Activated naive CD8-positive, alpha-beta T cell (primary cell): ENCODE results near the gene NUP62.
"Not testable (repeated sequence)": the region's sequence is repeated elsewhere in the genome, so short reads cannot be mapped to it uniquely, and the experiment has no call there.

ENCODE experiments used
- H3K27ac Mint-ChIP-seq: one replicate; pipeline ENCODE4 v1.8.0; 2021; ENCODE audit warnings: mixed read lengths
- H3K27me3 Mint-ChIP-seq: one replicate; pipeline ENCODE4 v1.8.0; 2021; ENCODE audit warnings: mixed read lengths
- H3K36me3 Mint-ChIP-seq: one replicate; pipeline ENCODE4 v1.8.0; 2021; ENCODE audit warnings: mixed read lengths
- H3K4me1 Mint-ChIP-seq: one replicate; pipeline ENCODE4 v1.8.0; 2021; ENCODE audit warnings: low read depth, mixed read lengths
- H3K4me3 Mint-ChIP-seq: one replicate; pipeline ENCODE4 v1.8.0; 2021; ENCODE audit warnings: mild to moderate bottlenecking, mixed read lengths
- H3K9me3 Mint-ChIP-seq: one replicate; pipeline ENCODE4 v1.8.0; 2021; ENCODE audit warnings: low read depth, mixed read lengths

The NUP62 gene

GRCh38 chr19:49957262-49957915, 28.1 kb upstream of the NUP62 start:
- no peak overlapping the region for H3K4me3 Mint-ChIP-seq
- H3K9me3 Mint-ChIP-seq: no peaks in the 10 kb centered on the region
- H3K27me3 Mint-ChIP-seq: peaks cover 14% of the 10 kb centered on the region
- no peak overlapping the region for H3K27ac Mint-ChIP-seq
- no peaks in the 10 kb centered on the region for H3K36me3 Mint-ChIP-seq
- no peaks in the 10 kb centered on the region for H3K4me1 Mint-ChIP-seq

DNA sequence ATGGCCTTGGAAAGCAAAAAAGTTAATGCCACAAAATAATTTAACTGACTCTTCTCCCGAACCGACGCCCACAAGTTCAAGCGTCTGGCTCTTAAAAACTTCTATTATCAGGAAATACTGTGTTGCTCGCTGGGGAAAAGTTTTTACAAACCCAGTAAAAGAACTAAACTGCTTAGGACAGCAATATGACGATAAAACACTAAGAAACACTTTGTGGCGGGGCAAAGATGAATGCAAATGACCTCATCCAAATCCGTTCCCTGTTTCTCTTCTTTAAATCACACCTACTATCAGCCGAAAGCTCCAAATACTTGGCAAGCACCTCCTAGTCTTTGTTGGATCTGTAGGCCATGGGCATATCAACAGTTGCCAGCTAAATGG, 26.8 kb upstream of the NUP62 start:
- H3K36me3 Mint-ChIP-seq: no peaks in the 10 kb centered on the region

GRCh38 chr19:49954933-49955332, 25.6 kb upstream of the NUP62 start:
- no peaks in the 10 kb centered on the region for H3K4me1 Mint-ChIP-seq
- H3K9me3 Mint-ChIP-seq: no peaks in the 10 kb centered on the region
- peaks cover 14% of the 10 kb centered on the region for H3K27me3 Mint-ChIP-seq
- H3K4me3 Mint-ChIP-seq: no peak overlapping the region
- H3K27ac Mint-ChIP-seq: no peak overlapping the region
- H3K36me3 Mint-ChIP-seq: no peaks in the 10 kb centered on the region

More for the DNA sequence above, 26.8 kb upstream of the NUP62 start:
- H3K9me3 Mint-ChIP-seq: no peaks in the 10 kb centered on the region
- H3K27ac Mint-ChIP-seq: no peak overlapping the region
- no peak overlapping the region for H3K4me3 Mint-ChIP-seq
- H3K4me1 Mint-ChIP-seq: no peaks in the 10 kb centered on the region
- peaks cover 14% of the 10 kb centered on the region for H3K27me3 Mint-ChIP-seq

GRCh38 chr19:49954092-49954829, 25.0 kb upstream of the NUP62 start:
- H3K4me3 Mint-ChIP-seq: no peak overlapping the region
- H3K4me1 Mint-ChIP-seq: no peaks in the 10 kb centered on the region
- peaks cover 14% of the 10 kb centered on the region for H3K27me3 Mint-ChIP-seq

DNA sequence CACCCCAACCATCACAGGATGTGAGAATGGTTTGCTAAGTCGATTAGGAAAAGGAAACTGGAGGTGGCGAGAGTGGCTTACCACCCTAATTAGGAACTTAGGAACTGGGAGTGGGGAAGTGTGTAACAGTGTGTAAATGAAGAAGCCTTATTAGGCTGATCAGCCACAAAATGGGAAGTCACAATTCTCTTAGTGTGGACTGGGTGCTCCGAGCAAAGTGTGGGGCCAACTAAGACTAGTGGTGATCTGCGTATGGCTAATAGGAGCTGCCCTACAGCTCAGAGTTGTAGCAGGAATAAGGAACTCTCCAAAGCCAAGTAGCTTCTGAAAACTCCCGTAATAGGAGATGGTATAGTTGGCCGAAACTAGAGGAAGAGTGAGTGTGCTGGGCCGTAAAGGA, 24.1 kb upstream of the NUP62 start:
- Mint-ChIP-seq H3K9me3 (no peaks in the 10 kb centered on the region), H3K27me3 (peaks cover 14% of the 10 kb centered on the region), H3K4me3 (no peak overlapping the region), H3K4me1 (no peaks in the 10 kb centered on the region), H3K27ac (no peak overlapping the region), H3K36me3 (no peaks in the 10 kb centered on the region)

More at GRCh38 chr19:49954092-49954829, 25.0 kb upstream of the NUP62 start:
- no peaks in the 10 kb centered on the region for H3K36me3 Mint-ChIP-seq
- no peak overlapping the region for H3K27ac Mint-ChIP-seq
- no peaks in the 10 kb centered on the region for H3K9me3 Mint-ChIP-seq

DNA sequence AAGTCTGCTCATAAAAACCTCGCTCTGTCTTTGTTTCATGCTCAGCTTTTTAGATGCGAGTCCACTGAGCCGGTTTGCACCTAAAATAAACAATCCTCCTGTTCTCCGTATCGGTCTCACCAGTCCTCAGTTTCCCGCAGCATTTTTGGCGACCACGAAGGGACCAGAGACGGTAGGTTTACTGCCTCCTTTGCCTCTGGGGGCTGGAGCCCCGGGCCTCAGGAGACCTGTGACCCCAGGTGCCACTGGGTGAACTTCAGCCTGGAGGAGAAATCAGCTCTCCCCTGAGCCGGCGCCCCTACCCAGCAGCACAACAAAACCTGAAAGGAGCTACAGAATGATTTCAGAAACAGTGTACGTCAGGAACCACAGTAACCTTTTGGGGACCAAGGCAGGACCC, 23.6 kb upstream of the NUP62 start:
- Mint-ChIP-seq H3K27ac (no peak overlapping the region), H3K27me3 (peaks cover 14% of the 10 kb centered on the region), H3K4me3 (no peak overlapping the region), H3K36me3 (no peaks in the 10 kb centered on the region), H3K9me3 (no peaks in the 10 kb centered on the region), H3K4me1 (no peaks in the 10 kb centered on the region)

DNA sequence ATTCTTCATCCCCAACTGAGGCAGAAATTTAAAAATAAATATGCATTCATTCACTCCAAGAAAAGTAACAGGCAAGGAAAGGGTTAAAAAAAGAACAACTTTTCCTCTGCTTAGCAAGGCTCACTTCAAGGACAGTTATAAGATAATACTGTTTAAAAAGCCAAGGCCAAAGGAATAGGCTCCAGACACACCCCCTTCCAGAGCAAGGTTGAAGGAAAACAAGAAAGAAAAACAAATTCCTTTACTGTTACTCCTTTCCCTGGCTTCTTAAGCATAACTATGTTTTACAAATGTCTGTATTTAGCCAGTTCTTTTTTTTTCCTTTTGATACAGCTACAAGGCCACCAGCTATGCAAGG, 23.2 kb upstream of the NUP62 start:
- Mint-ChIP-seq H3K4me1 (no peaks in the 10 kb centered on the region), H3K36me3 (no peaks in the 10 kb centered on the region), H3K4me3 (no peak overlapping the region), H3K9me3 (no peaks in the 10 kb centered on the region), H3K27me3 (peaks cover 14% of the 10 kb centered on the region), H3K27ac (no peak overlapping the region)

DNA sequence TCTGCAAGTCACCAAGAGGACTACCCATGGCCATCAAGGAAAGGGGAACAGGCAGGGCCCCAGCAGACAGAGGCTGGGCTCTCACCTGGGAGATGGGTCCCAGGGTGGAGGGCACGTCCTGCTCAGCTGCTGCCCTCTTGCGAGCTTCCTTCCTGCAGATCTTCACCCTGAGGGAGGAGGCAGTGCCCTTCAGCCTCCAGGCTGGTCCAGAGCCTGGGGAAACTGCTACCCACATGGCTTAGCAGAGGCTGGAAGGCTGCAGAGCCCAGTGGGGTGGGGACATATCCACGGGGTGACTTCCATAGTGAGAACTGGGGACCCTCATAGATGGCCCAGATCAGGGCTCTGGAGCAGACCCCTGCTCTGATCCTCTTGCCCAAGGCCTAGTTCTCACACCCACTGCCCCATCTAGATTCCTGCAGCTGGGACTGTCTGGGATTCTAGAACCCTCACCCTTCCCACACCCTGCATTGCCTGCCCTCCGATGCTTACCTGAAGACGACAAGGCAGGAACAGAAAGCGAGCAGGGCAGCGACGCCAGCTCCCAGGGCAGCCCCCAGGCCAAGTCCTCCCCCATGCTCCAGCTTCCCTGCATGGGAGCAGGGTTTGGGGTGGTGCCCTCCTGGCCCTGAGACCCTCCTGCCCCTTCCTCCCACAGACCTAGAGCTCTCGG, 22.6 kb upstream of the NUP62 start:
- Mint-ChIP-seq H3K4me1 (no peaks in the 10 kb centered on the region), H3K36me3 (no peaks in the 10 kb centered on the region), H3K27me3 (peaks cover 14% of the 10 kb centered on the region), H3K9me3 (no peaks in the 10 kb centered on the region), H3K27ac (no peak overlapping the region), H3K4me3 (no peak overlapping the region)

- Mint-ChIP-seq H3K36me3 (no peaks in the 10 kb centered on the region), H3K4me1 (no peaks in the 10 kb centered on the region), H3K4me3 (no peak overlapping the region), H3K27me3 (peaks cover 13% of the 10 kb centered on the region), H3K27ac (no peak overlapping the region), H3K9me3 (no peaks in the 10 kb centered on the region)
Measured at GRCh38 chr19:49950956-49951526, 21.7 kb upstream of the NUP62 start.

DNA sequence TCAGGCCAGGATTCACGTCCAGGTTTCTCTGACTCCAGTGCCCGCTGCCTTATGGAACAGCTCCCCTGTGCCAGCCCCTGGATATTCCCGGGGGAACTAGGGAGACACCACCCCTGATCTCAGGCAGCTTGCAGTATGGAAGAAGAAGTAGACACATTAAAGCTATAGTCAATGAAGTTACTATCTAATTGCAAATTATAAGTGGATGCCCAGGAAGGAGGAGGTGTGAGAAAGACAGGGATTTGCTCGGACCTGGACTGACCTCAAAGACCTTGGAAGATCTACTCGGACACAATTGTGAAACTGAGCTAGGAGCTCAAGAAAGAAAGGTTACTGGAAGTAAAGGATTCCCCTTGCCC, 21.3 kb upstream of the NUP62 start:
- Mint-ChIP-seq H3K4me3 (no peak overlapping the region), H3K4me1 (no peaks in the 10 kb centered on the region), H3K27me3 (peaks cover 12% of the 10 kb centered on the region), H3K36me3 (no peaks in the 10 kb centered on the region), H3K9me3 (no peaks in the 10 kb centered on the region), H3K27ac (no peak overlapping the region)

DNA sequence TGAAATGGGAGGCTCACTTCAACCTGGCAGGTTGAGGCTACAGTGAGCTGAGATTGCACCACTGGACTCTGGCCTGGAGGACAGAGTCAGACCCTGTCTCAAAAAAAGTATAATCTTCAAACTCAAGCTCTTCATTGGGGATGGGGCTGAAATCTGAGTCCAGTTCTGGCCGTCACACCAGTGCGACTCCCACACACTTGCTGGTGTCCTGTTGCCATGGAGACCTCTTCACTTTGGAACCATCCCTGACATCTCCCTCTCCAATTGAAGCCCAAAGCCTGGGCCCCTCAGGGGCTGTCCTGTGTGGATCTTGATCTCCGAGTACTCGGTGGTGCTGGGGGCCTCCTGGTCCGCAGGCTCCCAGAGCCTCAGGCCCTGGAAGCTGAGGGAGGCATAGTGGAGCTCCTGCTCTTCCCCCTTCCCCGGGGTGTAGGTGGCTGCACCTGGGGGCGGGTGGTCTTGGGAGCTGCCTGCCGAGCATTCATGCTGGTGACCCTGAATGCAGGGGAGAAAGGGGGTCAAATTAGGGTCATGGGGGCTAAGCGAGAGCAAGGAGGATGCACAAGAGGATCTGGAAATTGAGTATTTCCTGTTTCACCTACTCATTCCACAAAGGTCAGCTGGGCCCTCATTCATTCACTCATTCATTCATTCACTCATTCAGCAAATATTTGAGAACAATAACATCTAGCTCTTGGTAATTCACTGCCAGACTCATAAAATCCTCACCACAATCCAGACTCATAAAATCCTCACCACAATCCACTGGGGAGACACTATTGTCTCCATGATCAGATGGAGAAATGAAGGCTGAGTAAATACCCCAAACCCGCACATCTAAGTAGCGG, 20.7 kb upstream of the NUP62 start:
- no peaks in the 10 kb centered on the region for H3K4me1 Mint-ChIP-seq
- peaks cover 13% of the 10 kb centered on the region for H3K27me3 Mint-ChIP-seq
- H3K4me3 Mint-ChIP-seq: no peak overlapping the region
- H3K36me3 Mint-ChIP-seq: no peaks in the 10 kb centered on the region
- H3K27ac Mint-ChIP-seq: no peak overlapping the region
- H3K9me3 Mint-ChIP-seq: no peaks in the 10 kb centered on the region

DNA sequence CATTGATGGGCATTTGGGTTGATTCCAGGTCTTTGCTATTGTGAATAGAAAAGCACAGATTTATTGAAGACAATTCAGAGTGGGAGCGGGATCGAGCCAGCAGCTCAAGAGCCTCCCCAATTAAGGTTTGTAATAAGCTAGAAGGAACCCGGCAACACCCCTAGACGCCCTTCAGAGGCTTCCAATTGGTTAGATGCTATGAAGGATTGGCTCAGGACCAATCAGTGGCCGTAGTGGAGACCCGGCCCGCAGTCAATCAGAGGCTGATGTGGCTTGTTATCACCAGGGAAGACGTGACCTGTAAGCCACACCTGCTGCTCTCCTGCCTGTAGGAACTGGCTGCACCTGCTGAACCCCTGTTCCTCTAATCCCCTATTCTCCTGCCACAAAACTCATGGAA, 17.1 kb upstream of the NUP62 start:
- Mint-ChIP-seq H3K9me3 (no peaks in the 10 kb centered on the region), H3K36me3 (no peaks in the 10 kb centered on the region), H3K27ac (no peak overlapping the region), H3K4me1 (no peaks in the 10 kb centered on the region), H3K27me3 (peaks cover 5% of the 10 kb centered on the region), H3K4me3 (no peak overlapping the region)

GRCh38 chr19:49944567-49944966, 15.3 kb upstream of the NUP62 start:
- H3K27ac Mint-ChIP-seq, H3K36me3 Mint-ChIP-seq, H3K27me3 Mint-ChIP-seq, H3K4me1 Mint-ChIP-seq, H3K4me3 Mint-ChIP-seq, H3K9me3 Mint-ChIP-seq: not testable (repeated sequence)

GRCh38 chr19:49940482-49940791, 11.1 kb upstream of the NUP62 start:
- H3K27ac Mint-ChIP-seq: no peak overlapping the region

More at GRCh38 chr19:49940482-49940791, 11.1 kb upstream of the NUP62 start:
- peaks cover 13% of the 10 kb centered on the region for H3K4me1 Mint-ChIP-seq
- no peaks in the 10 kb centered on the region for H3K9me3 Mint-ChIP-seq
- peaks cover 6% of the 10 kb centered on the region for H3K27me3 Mint-ChIP-seq
- no peak overlapping the region for H3K4me3 Mint-ChIP-seq
- no peaks in the 10 kb centered on the region for H3K36me3 Mint-ChIP-seq
